GM12864 (cell line): ENCODE measurements around the gene CYS1.
A peak's percentile ranks its signal among the peaks of the same experiment; 100 is the strongest.

Source experiments
- DNase-seq: peaks from one replicate; pipeline ENCODE4 v3.0.0-alpha.2; 2011; ENCODE audit warnings: low read depth
- H3K4me3 ChIP-seq: 2 replicates; pipeline ENCODE4 v1.5.1; 2011; ENCODE audit warnings: mild to moderate bottlenecking, low read depth, low read length, control low read depth
- CTCF ChIP-seq: IDR thresholded peaks from 2 replicates; pipeline ENCODE4 v1.5.1; 2011; ENCODE audit warnings: low read depth, mild to moderate bottlenecking, moderate library complexity, low read length, control low read depth, inconsistent platforms; ENCODE audit errors: missing control alignments

CYS1 gene

GRCh38 chr2:10052216-10052615 lies 28.0 kb downstream of the CYS1 start:
- no peak overlapping the region for H3K4me3 ChIP-seq
- no peak for DNase-seq
- no peak for TF ChIP-seq CTCF

DNA sequence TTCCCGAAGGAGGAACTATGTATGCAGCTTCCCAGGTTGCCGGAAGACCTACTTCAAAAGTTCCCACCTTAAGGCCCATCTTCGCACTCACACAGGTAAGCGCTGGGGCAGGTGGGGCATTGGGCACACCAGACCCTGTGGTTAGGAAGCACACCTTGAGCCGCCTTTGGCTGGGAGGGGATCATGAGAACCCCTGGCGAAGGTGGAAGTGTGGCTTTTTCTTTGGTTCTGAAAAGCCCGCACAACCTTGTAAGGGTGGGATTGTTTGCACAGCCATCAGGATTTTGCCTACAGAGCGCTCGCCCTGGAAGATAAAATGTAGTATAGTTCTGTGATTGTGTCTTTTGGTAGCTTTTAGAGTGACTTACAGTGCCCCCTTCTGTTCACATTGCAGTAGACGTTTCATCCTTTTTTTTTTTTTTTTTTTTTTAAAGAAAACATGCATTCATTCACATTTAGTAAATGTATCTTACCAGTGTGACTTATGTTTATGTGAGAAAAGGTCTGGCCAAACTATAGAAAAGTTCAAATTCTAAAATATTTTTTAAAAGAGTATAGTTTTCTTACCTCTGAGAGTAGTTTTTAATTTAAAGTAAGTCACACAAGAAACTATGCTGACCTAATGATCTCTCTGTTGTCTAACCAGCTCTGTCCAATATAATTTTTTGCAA lies 31.6 kb downstream of the CYS1 start:
- DNase-seq = no peak
- H3K4me3 ChIP-seq = no peak overlapping the region
- TF ChIP-seq CTCF = peak; percentile 59

DNA sequence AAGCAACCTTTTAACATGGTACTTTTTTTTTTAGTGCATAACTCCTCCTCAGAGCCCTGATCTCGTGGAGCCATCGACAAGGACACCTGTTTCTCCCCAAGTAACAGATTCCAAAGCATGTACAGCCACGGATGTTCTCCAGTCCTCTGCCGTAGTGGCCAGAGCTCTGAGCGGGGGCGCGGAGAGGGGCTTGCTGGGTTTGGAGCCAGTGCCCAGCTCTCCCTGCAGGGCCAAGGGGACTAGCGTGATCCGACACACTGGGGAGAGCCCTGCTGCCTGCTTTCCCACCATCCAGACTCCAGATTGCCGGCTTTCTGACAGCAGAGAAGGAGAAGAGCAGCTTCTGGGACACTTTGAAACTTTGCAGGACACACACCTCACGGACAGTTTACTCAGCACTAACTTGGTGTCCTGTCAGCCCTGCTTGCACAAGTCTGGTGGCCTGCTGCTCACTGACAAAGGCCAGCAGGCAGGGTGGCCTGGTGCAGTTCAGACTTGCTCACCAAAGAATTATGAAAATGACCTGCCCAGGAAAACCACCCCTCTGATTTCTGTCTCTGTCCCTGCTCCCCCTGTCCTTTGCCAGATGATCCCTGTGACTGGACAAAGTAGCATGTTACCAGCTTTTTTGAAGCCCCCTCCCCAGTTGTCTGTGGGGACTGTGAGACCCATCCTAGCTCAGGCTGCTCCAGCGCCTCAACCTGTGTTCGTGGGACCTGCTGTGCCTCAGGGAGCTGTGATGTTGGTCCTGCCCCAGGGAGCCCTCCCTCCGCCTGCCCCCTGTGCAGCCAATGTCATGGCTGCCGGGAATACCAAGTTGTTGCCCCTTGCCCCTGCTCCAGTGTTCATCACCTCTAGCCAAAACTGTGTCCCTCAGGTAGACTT lies 32.4 kb downstream of the CYS1 start:
- H3K4me3 ChIP-seq = no peak overlapping the region
- DNase-seq = no peak
- no peak for TF ChIP-seq CTCF

DNA sequence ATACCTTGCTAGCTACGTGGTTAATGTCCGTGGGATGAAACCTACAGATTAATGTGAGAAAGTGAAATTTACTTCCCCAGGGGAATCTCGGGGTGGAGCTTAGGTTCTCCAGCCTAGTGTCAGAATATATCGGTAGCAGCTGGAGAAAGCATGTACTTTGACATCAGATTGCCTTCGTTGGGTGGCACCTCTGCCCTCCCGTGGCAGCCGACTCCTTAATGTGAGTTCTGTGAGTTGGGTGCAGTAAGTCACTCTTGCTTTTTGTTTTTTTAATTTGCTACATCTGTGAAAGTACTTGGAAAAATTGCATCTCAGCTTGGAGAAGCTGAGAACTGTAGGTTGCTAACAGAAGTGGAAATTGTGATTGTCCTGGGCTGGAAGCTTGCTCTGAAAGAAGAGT lies 33.3 kb downstream of the CYS1 start:
- TF ChIP-seq CTCF = no peak
- H3K4me3 ChIP-seq = no peak overlapping the region
- DNase-seq = no peak

DNA sequence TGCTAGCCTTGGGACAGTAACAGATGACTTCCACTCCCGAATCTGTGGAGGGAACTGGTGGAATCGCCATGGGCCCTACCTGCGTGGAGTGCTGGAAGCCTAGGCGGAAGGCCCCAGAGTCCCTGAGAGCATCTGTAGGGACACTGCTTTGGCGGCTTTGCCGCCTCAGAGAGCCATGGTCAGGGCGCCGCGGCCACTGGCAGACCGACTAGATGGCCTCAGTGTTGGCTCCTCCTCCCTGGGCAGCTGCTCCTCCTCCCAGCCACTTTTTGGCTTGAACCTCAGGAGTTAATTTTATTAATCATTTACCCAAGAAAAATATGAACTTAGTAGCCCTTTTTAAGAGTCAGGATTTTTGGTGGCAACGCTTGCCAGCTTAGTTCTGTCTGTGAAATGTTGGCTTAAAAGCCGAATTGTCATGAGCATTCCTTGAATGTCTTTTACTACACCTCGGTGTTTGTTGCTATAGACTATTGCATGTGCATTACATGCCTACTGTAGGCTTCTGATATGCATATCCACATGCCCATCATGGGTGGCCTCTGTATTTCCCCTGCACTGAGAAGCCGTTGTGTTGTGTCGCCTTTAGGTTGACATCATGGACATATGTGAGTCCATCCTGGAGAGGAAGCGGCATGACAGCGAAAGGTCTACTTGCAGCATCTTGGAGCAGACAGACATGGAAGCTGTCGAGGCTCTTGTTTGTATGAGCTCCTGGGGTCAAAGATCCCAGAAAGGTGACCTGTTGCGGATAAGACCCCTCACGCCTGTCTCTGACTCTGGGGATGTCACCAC lies 34.5 kb downstream of the CYS1 start:
- TF ChIP-seq CTCF = no peak
- no peak overlapping the region for H3K4me3 ChIP-seq
- no peak for DNase-seq

DNA sequence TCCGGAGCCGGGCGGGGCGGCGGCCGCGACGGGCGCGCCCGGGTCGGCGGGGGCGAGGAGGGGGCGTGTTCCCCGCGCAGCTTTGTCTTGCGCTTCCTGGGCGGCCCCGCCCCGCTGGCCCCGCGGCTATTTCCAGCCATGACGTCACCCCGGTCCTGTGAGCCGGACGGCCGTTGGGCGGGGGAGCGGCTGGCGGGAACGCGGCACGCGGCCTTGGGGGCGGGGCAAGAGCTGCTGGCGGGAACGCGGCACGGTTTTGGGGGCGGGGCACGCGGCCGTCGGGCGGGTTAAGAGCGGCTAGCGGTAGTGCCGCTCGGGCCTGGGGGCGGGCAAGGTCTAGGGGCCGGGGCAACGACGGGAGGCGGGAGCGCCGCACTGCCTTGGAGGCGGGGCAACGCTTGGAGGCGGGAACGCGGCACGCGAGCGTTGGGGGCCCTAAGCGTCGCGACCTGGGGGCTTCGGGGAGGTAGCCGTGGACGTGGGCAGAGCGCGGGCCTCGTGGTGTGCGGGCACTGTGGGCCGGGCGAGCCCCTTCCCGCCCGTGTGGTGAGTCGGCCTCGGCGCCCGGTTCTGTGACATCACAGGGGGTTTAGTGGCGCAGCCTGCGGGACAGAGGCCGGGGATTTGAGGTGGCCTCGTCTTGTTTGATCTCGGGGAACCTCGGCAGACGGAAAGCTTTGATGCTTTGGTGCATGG lies 36.2 kb downstream of the CYS1 start:
- no peak for DNase-seq
- no peak overlapping the region for H3K4me3 ChIP-seq
- no peak for TF ChIP-seq CTCF
